Measurements from ENCODE around the gene LAPTM5. TPM values are rescaled to one million over a fixed set of nuclear protein-coding genes. Genes with fewer than 3 reads are reported as not detected.

Gene LAPTM5
- total and polyA plus RNA-seq, 2 donors = 20.4 to 99.9 TPM

GRCh38 chr1:30762152-30762929 lies 4.8 kb upstream of the LAPTM5 start:
- 82% methylated on average over 6 of the region's 6 CpGs for WGBS
- no peaks in the 10 kb centered on the region for H3K36me3 ChIP-seq (ENCODE audit: insufficient read depth)
- H3K4me3 ChIP-seq (ENCODE audit: low read depth, low read length) = no peak overlapping the region
- DNase-seq (ENCODE audit: extremely low spot score) = no peak
- H3K4me1 ChIP-seq (ENCODE audit: insufficient read depth) = no peaks in the 10 kb centered on the region
- H3K27ac ChIP-seq (ENCODE audit: low read depth) = no peak overlapping the region

DNA sequence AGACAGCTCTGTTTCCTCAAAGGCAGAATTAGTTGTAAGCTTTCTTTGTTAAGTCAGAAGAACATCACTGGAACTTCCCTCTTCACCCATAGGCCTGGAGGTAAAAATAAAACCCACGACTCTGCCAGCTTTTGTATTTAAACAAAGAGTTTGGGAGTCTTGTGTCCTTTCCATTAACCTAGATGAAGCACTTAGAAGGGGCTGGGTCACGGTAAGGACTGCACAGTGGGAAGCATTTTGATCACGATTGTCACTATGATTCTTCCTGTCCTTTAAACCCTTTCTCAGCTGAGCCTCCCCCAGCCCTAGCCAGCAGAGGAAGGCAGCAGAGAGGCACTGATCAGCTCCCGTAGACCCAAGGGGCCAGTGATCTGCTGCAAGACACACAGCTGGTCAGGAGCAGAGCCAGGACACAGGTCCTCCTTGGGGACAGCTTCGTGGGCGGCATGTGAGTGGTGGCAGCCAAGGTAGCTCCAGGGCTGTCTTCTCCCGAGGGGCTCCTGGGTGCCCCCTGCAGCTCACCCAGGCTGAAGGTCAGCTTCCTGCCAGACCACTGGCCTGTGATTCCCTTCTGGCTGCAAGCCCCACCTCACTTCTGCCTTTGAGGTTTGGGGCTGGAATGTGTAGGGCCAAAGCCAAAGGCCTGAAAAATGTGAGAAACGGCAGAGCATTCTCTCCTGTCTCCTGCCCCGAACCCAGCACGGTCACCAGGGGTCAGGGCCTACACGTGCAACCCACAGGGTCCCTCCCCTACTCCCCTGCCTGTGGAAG lies 4.0 kb upstream of the LAPTM5 start:
- WGBS = 60% methylated on average over 11 of the region's 11 CpGs
- no peaks in the 10 kb centered on the region for H3K4me1 ChIP-seq (ENCODE audit: insufficient read depth)
- H3K4me3 ChIP-seq (ENCODE audit: low read depth, low read length) = no peak overlapping the region
- H3K27ac ChIP-seq (ENCODE audit: low read depth) = no peak overlapping the region
- no peaks in the 10 kb centered on the region for H3K36me3 ChIP-seq (ENCODE audit: insufficient read depth)
- no peak for DNase-seq (ENCODE audit: extremely low spot score)

GRCh38 chr1:30760596-30761324 lies 3.2 kb upstream of the LAPTM5 start:
- H3K4me3 ChIP-seq (ENCODE audit: low read depth, low read length) = no peak overlapping the region
- H3K36me3 ChIP-seq (ENCODE audit: insufficient read depth) = no peaks in the 10 kb centered on the region
- WGBS = 79% methylated on average over 18 of the region's 18 CpGs
- no peak overlapping the region for H3K27ac ChIP-seq (ENCODE audit: low read depth)
- DNase-seq (ENCODE audit: extremely low spot score) = no peak
- H3K4me1 ChIP-seq (ENCODE audit: insufficient read depth) = no peaks in the 10 kb centered on the region

GRCh38 chr1:30759718-30760281 lies 2.2 kb upstream of the LAPTM5 start:
- Histone ChIP-seq H3K4me3 (ENCODE audit: low read depth, low read length) (no peak overlapping the region), H3K36me3 (ENCODE audit: insufficient read depth) (no peaks in the 10 kb centered on the region), H3K27ac (ENCODE audit: low read depth) (no peak overlapping the region), H3K4me1 (ENCODE audit: insufficient read depth) (no peaks in the 10 kb centered on the region)
- no peak for DNase-seq (ENCODE audit: extremely low spot score)
- WGBS = 88% methylated on average over 13 of the region's 13 CpGs

DNA sequence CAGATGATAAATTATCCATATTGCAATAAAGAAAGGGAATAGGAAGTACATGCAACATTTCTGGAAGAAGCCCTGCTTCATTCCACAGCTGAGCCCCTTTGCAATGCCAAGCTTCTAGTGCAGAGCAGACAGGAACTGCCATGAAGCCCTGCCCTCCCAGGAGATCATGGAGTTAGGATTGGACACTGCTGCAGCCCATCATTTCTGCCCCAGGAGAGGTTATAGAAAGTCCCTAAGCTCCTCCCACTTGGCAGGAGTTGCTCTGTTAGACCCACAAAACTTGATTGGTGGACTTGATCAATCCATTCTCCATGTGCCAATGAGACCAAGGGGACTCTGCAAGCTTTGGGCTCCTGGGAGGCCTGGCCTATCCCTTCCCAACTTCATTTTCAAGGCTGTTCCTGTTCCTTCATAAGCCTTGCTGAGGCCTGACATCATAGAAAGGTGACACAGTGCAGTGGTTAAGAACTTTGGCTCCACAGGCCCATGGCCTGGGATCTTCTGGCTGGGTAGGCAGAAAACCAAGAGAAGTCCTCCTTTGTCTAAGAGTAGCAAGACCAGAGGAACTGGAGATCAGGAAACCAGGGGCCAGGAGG lies 1.3 kb upstream of the LAPTM5 start:
- Histone ChIP-seq H3K36me3 (ENCODE audit: insufficient read depth) (no peaks in the 10 kb centered on the region), H3K4me1 (ENCODE audit: insufficient read depth) (no peaks in the 10 kb centered on the region), H3K27ac (ENCODE audit: low read depth) (no peak overlapping the region), H3K4me3 (ENCODE audit: low read depth, low read length) (no peak overlapping the region)
- no peak for DNase-seq (ENCODE audit: extremely low spot score)

DNA sequence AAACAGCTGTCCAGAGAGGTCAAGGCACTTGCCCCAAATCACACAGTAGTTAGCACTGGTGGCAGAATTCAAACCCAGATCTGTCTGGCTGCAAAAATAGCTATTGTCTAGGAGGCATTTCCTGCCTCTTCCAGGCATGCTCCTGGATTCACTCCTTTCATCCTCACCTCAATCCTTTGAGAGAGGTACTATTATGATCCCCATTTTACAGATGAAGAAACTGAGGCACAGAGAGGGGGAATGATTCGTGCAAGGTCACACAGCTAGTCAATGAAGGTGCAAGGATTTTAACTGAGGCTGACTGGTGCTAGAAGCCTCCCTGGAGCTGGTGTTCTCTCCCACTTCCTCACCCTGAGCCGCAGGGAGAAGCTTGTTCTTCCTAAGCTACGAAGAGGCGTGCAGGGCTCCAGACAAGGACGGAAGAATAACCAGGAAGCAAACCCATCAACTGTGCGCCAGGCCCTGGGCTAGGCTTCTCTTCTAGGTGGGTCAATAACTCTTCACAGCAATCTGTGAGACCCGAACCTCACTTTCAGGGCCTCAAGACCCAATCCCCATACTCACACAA lies 631 bp upstream of the LAPTM5 start:
- Histone ChIP-seq H3K36me3 (ENCODE audit: insufficient read depth) (no peaks in the 10 kb centered on the region), H3K4me3 (ENCODE audit: low read depth, low read length) (no peak overlapping the region), H3K27ac (ENCODE audit: low read depth) (no peak overlapping the region), H3K4me1 (ENCODE audit: insufficient read depth) (no peaks in the 10 kb centered on the region)
- no peak for DNase-seq (ENCODE audit: extremely low spot score)
- 86% methylated on average over 7 of the region's 7 CpGs for WGBS

- no peaks in the 10 kb centered on the region for H3K36me3 ChIP-seq (ENCODE audit: insufficient read depth)
- H3K27ac ChIP-seq (ENCODE audit: low read depth) = peak overlapping the region; percentile 48
- no peaks in the 10 kb centered on the region for H3K4me1 ChIP-seq (ENCODE audit: insufficient read depth)
- peak overlapping the region; percentile 32 for H3K4me3 ChIP-seq (ENCODE audit: low read depth, low read length)
- DNase-seq (ENCODE audit: extremely low spot score) = no peak
- 55% methylated on average over 17 of the region's 17 CpGs for WGBS
Measured at GRCh38 chr1:30756545-30757351, 826 bp downstream of the LAPTM5 start.

DNA sequence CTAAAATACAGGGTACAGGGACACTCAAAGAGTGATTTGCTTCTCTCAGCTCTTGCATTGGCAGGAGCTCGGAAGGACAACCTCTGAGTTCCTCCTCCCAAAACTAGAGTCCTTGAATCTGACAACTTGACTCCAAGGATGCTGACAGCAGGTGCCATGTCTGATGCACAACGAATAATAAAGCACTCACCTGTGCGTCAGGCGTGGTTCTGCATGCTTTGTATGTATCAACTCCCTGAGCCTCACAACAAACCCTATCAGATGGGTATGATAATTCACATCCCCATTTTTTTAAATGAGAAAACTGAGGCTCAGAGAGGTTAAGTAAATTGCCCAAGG lies 1.4 kb downstream of the LAPTM5 start:
- peak overlapping the region; percentile 4 for H3K4me3 ChIP-seq (ENCODE audit: low read depth, low read length)
- H3K36me3 ChIP-seq (ENCODE audit: insufficient read depth) = no peaks in the 10 kb centered on the region
- H3K4me1 ChIP-seq (ENCODE audit: insufficient read depth) = no peaks in the 10 kb centered on the region
- no peak overlapping the region for H3K27ac ChIP-seq (ENCODE audit: low read depth)
- no peak for DNase-seq (ENCODE audit: extremely low spot score)
- WGBS = 87% methylated on average over 4 of the region's 4 CpGs

DNA sequence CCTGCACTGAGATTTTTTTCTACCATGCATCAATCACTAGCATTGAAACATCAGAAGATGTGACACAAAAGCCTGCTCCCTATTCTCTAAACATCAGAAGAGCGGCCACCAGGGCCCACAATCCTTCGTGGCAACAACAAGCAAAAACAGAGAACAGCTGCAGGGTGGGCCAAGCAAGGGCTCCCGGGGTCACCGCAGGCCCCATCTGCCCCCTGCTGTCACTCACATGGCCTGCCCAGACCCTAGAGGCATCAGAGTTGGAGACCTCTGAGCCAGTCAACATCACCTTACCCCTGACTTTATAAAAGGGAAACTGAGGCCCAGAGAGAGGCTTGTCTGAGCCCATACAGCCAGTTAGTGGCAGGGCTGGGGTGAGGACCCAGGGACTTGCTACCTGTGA lies 1.8 kb downstream of the LAPTM5 start:
- 79% methylated on average over 4 of the region's 4 CpGs for WGBS
- DNase-seq (ENCODE audit: extremely low spot score) = no peak
- H3K4me1 ChIP-seq (ENCODE audit: insufficient read depth) = no peaks in the 10 kb centered on the region
- H3K4me3 ChIP-seq (ENCODE audit: low read depth, low read length) = peak overlapping the region; percentile 4
- H3K27ac ChIP-seq (ENCODE audit: low read depth) = no peak overlapping the region
- H3K36me3 ChIP-seq (ENCODE audit: insufficient read depth) = no peaks in the 10 kb centered on the region

DNA sequence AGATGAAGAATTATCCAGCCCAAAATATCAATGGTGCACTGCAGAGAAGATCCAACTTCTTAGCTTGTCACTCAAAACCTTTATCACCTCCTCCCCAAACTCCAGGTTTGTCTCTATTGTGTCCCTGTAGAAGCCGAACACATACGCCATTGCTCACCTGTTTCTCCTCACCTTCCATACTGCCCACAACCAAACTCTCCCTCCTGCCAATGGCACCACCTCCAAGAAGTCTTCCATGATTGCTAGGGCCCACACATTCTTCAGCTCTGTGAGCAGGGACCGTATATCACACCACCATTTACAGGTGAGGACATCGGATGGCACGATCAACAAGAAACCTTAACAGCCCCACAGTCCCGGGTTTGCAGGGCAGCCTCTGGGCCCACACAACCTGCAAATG lies 2.2 kb downstream of the LAPTM5 start:
- 89% methylated on average over 6 of the region's 6 CpGs for WGBS

DNA sequence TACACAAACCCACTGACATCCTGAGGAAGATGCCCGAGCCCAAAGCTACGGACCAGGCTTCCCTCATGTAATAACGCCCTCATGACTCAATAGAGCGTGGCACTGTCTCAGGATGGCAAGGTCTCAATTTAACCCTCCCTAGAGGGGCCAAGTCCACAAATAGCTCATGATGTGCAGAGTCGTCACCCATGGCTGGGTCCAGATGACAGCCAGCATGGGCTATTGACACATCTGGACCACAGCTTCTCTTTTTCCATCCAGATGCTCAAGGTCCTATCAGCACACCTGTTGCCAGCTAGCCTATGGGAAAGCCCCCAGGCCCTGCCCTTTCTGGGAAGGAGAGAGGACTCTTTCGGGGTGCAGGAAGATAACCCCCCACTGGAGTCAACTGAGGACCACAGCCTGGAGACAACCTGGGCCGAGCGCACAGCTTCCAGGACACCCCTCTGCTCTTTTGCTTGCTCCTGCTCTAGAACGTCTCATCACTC lies 2.8 kb downstream of the LAPTM5 start:
- no peaks in the 10 kb centered on the region for H3K4me1 ChIP-seq (ENCODE audit: insufficient read depth)
- no peak for DNase-seq (ENCODE audit: extremely low spot score)
- 87% methylated on average over 9 of the region's 9 CpGs for WGBS
- no peak overlapping the region for H3K27ac ChIP-seq (ENCODE audit: low read depth)
- no peaks in the 10 kb centered on the region for H3K36me3 ChIP-seq (ENCODE audit: insufficient read depth)
- H3K4me3 ChIP-seq (ENCODE audit: low read depth, low read length) = no peak overlapping the region

More for the DNA sequence above, 2.2 kb downstream of the LAPTM5 start:
- Histone ChIP-seq H3K27ac (ENCODE audit: low read depth) (no peak overlapping the region), H3K4me1 (ENCODE audit: insufficient read depth) (no peaks in the 10 kb centered on the region), H3K36me3 (ENCODE audit: insufficient read depth) (no peaks in the 10 kb centered on the region), H3K4me3 (ENCODE audit: low read depth, low read length) (no peak overlapping the region)
- no peak for DNase-seq (ENCODE audit: extremely low spot score)

DNA sequence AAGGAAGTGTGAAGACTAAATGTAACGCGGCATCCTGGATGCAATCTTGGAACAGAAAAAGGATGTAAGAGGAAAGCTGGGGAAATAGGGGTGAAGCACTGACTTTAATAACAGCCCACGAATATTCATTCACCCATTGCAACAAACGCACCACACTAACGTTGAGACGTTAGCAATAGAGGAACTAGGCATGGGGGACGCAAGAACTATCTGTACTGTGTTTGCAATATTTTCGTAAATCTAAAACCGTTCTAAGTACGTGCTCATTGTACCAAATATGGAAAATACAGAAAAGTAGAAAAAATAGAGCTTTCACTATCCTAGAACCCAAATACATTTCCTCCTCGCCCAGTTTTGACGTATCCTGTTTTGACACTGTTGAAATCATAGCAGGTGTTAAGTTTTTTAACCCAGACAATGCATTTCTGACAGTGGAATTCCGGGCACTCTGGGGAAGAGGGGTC lies 3.9 kb downstream of the LAPTM5 start:
- Histone ChIP-seq H3K4me1 (ENCODE audit: insufficient read depth) (no peaks in the 10 kb centered on the region), H3K36me3 (ENCODE audit: insufficient read depth) (no peaks in the 10 kb centered on the region), H3K27ac (ENCODE audit: low read depth) (no peak overlapping the region), H3K4me3 (ENCODE audit: low read depth, low read length) (no peak overlapping the region)
- WGBS = 71% methylated on average over 13 of the region's 13 CpGs
- DNase-seq (ENCODE audit: extremely low spot score) = no peak
